ENCODE data around the gene NRG4. TPM values are rescaled to one million over a fixed set of nuclear protein-coding genes. Genes with fewer than 3 reads are reported as not detected.
A peak's percentile ranks its signal among the peaks of the same experiment; 100 is the strongest.

Gene NRG4
- total RNA-seq, 1 donor from 2014 or later, result 0.93 TPM

GRCh38 chr15:75905231-75905630 is 107.0 kb downstream of the NRG4 start:
- no peak for ATAC-seq (ENCODE audit: low read depth)
- ChIA-PET CTCF (no interaction called here), POLR2A (interaction anchor here (0.6 kb wide), 1 partner anchor 37 kb away, joined by 3 read pairs; no protein-coding TSS in a partner anchor)

GRCh38 chr15:75903331-75904239 is 108.6 kb downstream of the NRG4 start, which contains the start of gene FBXO22:
Gene FBXO22 (plus strand): TSS chr15:75903878. CDS start chr15:75903964, 86 bp downstream.
- Mint-ChIP-seq H3K27me3 (no peaks in the 10 kb centered on the region), H3K9me3 (no peaks in the 10 kb centered on the region), H3K4me3 (peak within 1 kb of the TSS; percentile 99), H3K36me3 (ENCODE audit: low read depth) (peaks cover 30% of the 10 kb centered on the region), H3K27ac (peak within 1 kb of the TSS; percentile 96), H3K4me1 (peaks cover 26% of the 10 kb centered on the region)
- intact Hi-C loops (cut with micrococcal nuclease), result loop anchor here (1.0 to 5.0 kb wide), 4 partner anchors 36 to 263 kb away; partner anchors contain the start of genes IMP3 and UBE2Q2
- CTCF ChIA-PET, result no interaction called here
- peak; percentile 84 for DNase-seq
- no peak for TF ChIP-seq CTCF (IDR thresholded peaks at IDR 0.05)
- POLR2A ChIA-PET, result interaction anchor here (0.6 to 1.2 kb wide), 5 partner anchors 37 to 880 kb away, joined by 3 to 5 read pairs (median 3); partner anchors contain the start of genes PPCDC, TMEM266 and UBE2Q2
- ATAC-seq (ENCODE audit: low read depth), result peak; percentile 95

More at GRCh38 chr15:75905231-75905630, 107.0 kb downstream of the NRG4 start:
- Mint-ChIP-seq H3K36me3 (ENCODE audit: low read depth) (peaks cover 43% of the 10 kb centered on the region), H3K9me3 (no peaks in the 10 kb centered on the region), H3K4me3 (peak overlapping the region; percentile 99), H3K4me1 (peaks cover 38% of the 10 kb centered on the region), H3K27ac (no peak overlapping the region), H3K27me3 (no peaks in the 10 kb centered on the region)
- no peak for DNase-seq
- intact Hi-C loops (cut with micrococcal nuclease), result no loop called here
- TF ChIP-seq CTCF (IDR thresholded peaks at IDR 0.05), result no peak

GRCh38 chr15:75902129-75902557 is 110.1 kb downstream of the NRG4 start:
- Mint-ChIP-seq H3K4me1 (peaks cover 25% of the 10 kb centered on the region), H3K27me3 (no peaks in the 10 kb centered on the region), H3K27ac (peak overlapping the region; percentile 66), H3K36me3 (ENCODE audit: low read depth) (peaks cover 39% of the 10 kb centered on the region), H3K4me3 (peak overlapping the region; percentile 48), H3K9me3 (no peaks in the 10 kb centered on the region)
- DNase-seq (no peak), ATAC-seq (ENCODE audit: low read depth) (no peak)
- intact Hi-C loops (cut with micrococcal nuclease), result loop anchor here (5.0 kb wide), 1 partner anchor 35 kb away; no protein-coding TSS in a partner anchor
- no peak for TF ChIP-seq CTCF (IDR thresholded peaks at IDR 0.05)
- CTCF ChIA-PET, result no interaction called here
- POLR2A ChIA-PET, result no interaction called here

GRCh38 chr15:75900577-75900976 is 111.6 kb downstream of the NRG4 start:
- no peak for TF ChIP-seq CTCF (IDR thresholded peaks at IDR 0.05)
- Mint-ChIP-seq H3K27me3 (no peaks in the 10 kb centered on the region), H3K4me1 (peaks cover 22% of the 10 kb centered on the region), H3K9me3 (no peaks in the 10 kb centered on the region), H3K36me3 (ENCODE audit: low read depth) (peaks cover 33% of the 10 kb centered on the region), H3K27ac (no peak overlapping the region), H3K4me3 (no peak overlapping the region)
- POLR2A ChIA-PET, result no interaction called here
- CTCF ChIA-PET, result interaction anchor here (1.3 kb wide), 1 partner anchor 99 kb away, joined by 4 read pairs; no protein-coding TSS in a partner anchor
- ATAC-seq (ENCODE audit: low read depth), result no peak
- intact Hi-C loops (cut with micrococcal nuclease), result loop anchor here (5.0 kb wide), 1 partner anchor 33 kb away; no protein-coding TSS in a partner anchor
- DNase-seq, result no peak

- H3K27ac Mint-ChIP-seq, result no peak overlapping the region
- no peaks in the 10 kb centered on the region for H3K9me3 Mint-ChIP-seq
- H3K4me3 Mint-ChIP-seq, result no peak overlapping the region
- peaks cover 33% of the 10 kb centered on the region for H3K36me3 Mint-ChIP-seq (ENCODE audit: low read depth)
- intact Hi-C loops (cut with micrococcal nuclease), result no loop called here
- DNase-seq, result no peak
- ChIA-PET POLR2A (no interaction called here), CTCF (no interaction called here)
- ATAC-seq (ENCODE audit: low read depth), result no peak
- no peaks in the 10 kb centered on the region for H3K27me3 Mint-ChIP-seq
- no peak for TF ChIP-seq CTCF (IDR thresholded peaks at IDR 0.05)
- no peaks in the 10 kb centered on the region for H3K4me1 Mint-ChIP-seq
Observed at GRCh38 chr15:75895731-75896130, 116.5 kb downstream of the NRG4 start.

Measured in activated B cell treated with CpG ODN at 0.5 μM for 24 hours (primary cell).